Testis (tissue), 2 donors: ENCODE measurements around the gene AZGP1.

Experiments used
- POLR2A ChIP-seq: fragments of 450-650 bp; IDR thresholded peaks from one replicate; pipeline ENCODE4 v1.6.1; 2017; ENCODE audit warnings: antibody characterized with exemption, mild to moderate bottlenecking, moderate library complexity
- TF ChIP-seq, protein P1 (sequence below), 3 experiments: fragments of 450-650 bp in 2 of 3; fragments of 200-600 bp in 1 of 3; sonication (generic) in 1 of 3; IDR thresholded peaks; one replicate each; pipeline ENCODE4 v1.5.1; 2016 to 2019; ENCODE audit warnings: antibody characterized with exemption in 3 of 3, mild to moderate bottlenecking in 2 of 3, moderate library complexity in 1 of 3

GRCh38 chr7:100021297-100021696, 45.5 kb upstream of the AZGP1 start:
- TF ChIP-seq, protein P1, sequence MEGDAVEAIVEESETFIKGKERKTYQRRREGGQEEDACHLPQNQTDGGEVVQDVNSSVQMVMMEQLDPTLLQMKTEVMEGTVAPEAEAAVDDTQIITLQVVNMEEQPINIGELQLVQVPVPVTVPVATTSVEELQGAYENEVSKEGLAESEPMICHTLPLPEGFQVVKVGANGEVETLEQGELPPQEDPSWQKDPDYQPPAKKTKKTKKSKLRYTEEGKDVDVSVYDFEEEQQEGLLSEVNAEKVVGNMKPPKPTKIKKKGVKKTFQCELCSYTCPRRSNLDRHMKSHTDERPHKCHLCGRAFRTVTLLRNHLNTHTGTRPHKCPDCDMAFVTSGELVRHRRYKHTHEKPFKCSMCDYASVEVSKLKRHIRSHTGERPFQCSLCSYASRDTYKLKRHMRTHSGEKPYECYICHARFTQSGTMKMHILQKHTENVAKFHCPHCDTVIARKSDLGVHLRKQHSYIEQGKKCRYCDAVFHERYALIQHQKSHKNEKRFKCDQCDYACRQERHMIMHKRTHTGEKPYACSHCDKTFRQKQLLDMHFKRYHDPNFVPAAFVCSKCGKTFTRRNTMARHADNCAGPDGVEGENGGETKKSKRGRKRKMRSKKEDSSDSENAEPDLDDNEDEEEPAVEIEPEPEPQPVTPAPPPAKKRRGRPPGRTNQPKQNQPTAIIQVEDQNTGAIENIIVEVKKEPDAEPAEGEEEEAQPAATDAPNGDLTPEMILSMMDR (IDR thresholded peaks at IDR 0.05) = no peak
- no peak for TF ChIP-seq POLR2A
